KMS-11 (cell line): ENCODE measurements around the gene IFNLR1.

Experiments used
- H2AFZ ChIP-seq: fragments of 200-600 bp; sonication (generic); 2 replicates; pipeline ENCODE4 v1.6.1; 2016; ENCODE audit warnings: antibody characterized with exemption, mixed run types, low read depth
- H3K27ac ChIP-seq: fragments of 200-600 bp; sonication (generic); 2 replicates; pipeline ENCODE4 v1.6.1; 2016; ENCODE audit warnings: mild to moderate bottlenecking, mixed run types
- H3K27me3 ChIP-seq: fragments of 200-600 bp; sonication (generic); 2 replicates; pipeline ENCODE4 v1.6.1; 2017; ENCODE audit warnings: mild to moderate bottlenecking, low read depth, mixed run types, moderate library complexity; ENCODE audit not compliant: insufficient read depth
- H3K36me3 ChIP-seq: fragments of 200-600 bp; sonication (generic); 2 replicates; pipeline ENCODE4 v1.6.1; 2017; ENCODE audit warnings: mild to moderate bottlenecking, mixed run types; ENCODE audit not compliant: insufficient read depth
- H3K4me1 ChIP-seq: fragments of 200-600 bp; sonication (generic); 2 replicates; pipeline ENCODE4 v1.6.1; 2016; ENCODE audit warnings: mild to moderate bottlenecking, low read depth, mixed run types; ENCODE audit not compliant: poor library complexity, severe bottlenecking
- H3K4me2 ChIP-seq: fragments of 200-600 bp; sonication (generic); 2 replicates; pipeline ENCODE4 v1.7.0; 2016; ENCODE audit warnings: mild to moderate bottlenecking, mixed run types
- H3K4me3 ChIP-seq: fragments of 200-600 bp; sonication (generic); IDR thresholded peaks from 2 replicates; pipeline ENCODE4 v1.6.1; 2017; ENCODE audit warnings: low read depth, low read length, mixed read lengths; ENCODE audit not compliant: insufficient read depth
- H3K79me2 ChIP-seq: fragments of 200-600 bp; sonication (generic); 2 replicates; pipeline ENCODE4 v1.6.1; 2016; ENCODE audit warnings: low read depth, mixed run types; ENCODE audit not compliant: insufficient read depth
- H3K9ac ChIP-seq: fragments of 200-600 bp; sonication (generic); 2 replicates; pipeline ENCODE4 v1.6.1; 2016; ENCODE audit warnings: mild to moderate bottlenecking, mixed run types
- H4K20me1 ChIP-seq: fragments of 200-600 bp; sonication (generic); 2 replicates; pipeline ENCODE4 v1.6.1; 2016; ENCODE audit warnings: mild to moderate bottlenecking, mixed run types; ENCODE audit not compliant: insufficient read depth
- TF ChIP-seq, protein P1 (sequence below): fragments of 200-600 bp; sonication (generic); conservative IDR thresholded peaks from 2 replicates; pipeline ENCODE4 v1.6.1; 2017; ENCODE audit warnings: low read depth, mild to moderate bottlenecking, antibody characterized with exemption, low read length, moderate library complexity, mixed read lengths

Gene IFNLR1

DNA sequence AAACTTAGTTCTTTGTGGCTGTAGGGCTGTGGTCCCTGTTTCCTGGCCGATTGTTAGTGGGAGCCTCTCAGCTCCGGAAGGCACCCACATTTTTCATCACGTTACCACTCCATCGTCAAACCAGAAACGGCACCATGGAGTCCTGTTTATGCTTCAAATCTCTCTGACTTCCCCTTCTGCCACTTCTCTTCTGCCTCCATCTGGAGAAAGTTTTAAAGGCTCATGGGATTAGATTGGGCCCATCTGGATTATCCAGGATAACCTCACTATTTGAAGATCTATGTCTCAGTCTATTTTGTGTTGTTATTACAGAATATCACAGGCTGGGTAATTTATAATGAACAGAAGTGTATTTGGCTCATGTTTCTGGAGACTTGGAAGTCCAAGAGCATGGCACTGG lies 24.9 kb downstream of the IFNLR1 start:
- H2AFZ ChIP-seq = no peak overlapping the region
- no peak overlapping the region for H3K4me2 ChIP-seq
- no peak overlapping the region for H3K4me3 ChIP-seq
- no peaks in the 10 kb centered on the region for H3K36me3 ChIP-seq
- TF ChIP-seq, protein P1, sequence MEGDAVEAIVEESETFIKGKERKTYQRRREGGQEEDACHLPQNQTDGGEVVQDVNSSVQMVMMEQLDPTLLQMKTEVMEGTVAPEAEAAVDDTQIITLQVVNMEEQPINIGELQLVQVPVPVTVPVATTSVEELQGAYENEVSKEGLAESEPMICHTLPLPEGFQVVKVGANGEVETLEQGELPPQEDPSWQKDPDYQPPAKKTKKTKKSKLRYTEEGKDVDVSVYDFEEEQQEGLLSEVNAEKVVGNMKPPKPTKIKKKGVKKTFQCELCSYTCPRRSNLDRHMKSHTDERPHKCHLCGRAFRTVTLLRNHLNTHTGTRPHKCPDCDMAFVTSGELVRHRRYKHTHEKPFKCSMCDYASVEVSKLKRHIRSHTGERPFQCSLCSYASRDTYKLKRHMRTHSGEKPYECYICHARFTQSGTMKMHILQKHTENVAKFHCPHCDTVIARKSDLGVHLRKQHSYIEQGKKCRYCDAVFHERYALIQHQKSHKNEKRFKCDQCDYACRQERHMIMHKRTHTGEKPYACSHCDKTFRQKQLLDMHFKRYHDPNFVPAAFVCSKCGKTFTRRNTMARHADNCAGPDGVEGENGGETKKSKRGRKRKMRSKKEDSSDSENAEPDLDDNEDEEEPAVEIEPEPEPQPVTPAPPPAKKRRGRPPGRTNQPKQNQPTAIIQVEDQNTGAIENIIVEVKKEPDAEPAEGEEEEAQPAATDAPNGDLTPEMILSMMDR = no peak
- H3K9ac ChIP-seq = no peak overlapping the region
- no peaks in the 10 kb centered on the region for H3K4me1 ChIP-seq
- no peaks in the 10 kb centered on the region for H4K20me1 ChIP-seq
- no peaks in the 10 kb centered on the region for H3K79me2 ChIP-seq
- no peaks in the 10 kb centered on the region for H3K27me3 ChIP-seq
- H3K27ac ChIP-seq = no peak overlapping the region

DNA sequence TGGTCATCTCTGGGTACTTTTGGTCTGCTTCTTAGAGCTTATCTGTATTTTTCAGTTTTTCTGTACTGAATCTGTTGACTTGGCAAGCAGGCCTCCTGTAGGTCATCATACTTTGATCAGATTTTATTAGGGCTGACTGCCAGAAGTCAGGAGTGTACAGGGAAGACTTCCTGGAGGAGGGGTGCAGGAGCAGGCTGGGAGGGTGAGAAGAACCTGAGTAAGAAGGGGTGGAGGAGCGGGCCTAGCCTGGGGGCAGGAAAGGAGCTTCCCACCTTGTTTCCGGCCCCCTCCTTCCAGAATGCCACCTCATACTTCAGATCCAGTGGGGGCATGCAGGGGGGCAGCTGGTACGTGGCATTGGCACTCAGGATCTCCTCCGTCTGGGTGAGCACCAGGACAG lies 25.8 kb downstream of the IFNLR1 start:
- Histone ChIP-seq H3K27ac (no peak overlapping the region), H4K20me1 (no peaks in the 10 kb centered on the region), H3K79me2 (no peaks in the 10 kb centered on the region), H3K4me3 (no peak overlapping the region), H3K9ac (no peak overlapping the region), H3K27me3 (no peaks in the 10 kb centered on the region), H3K4me2 (no peak overlapping the region), H3K36me3 (no peaks in the 10 kb centered on the region), H2AFZ (no peak overlapping the region), H3K4me1 (no peaks in the 10 kb centered on the region)
- TF ChIP-seq, protein P1 = no peak

DNA sequence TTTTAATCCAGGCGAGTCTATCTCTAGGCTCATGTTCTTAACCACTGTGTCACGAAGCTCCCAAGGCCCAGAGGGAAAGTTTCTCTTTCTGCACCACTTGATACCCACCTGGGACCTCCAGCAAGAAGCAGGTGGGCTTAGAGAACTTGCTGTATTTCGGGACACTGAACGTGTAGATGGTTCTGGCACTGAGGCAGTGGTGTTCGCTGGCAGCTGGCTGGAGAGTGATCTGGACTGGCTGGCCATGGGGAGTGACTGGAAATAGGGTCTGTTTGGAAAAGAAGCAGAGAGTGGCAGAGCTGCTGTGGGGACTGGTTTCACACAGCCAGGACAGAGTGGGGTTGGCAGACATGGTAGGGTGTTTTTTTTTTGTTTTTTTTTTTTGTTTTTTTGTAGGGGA lies 27.7 kb downstream of the IFNLR1 start:
- Histone ChIP-seq H4K20me1 (no peaks in the 10 kb centered on the region), H3K9ac (no peak overlapping the region), H3K36me3 (no peaks in the 10 kb centered on the region), H3K4me1 (no peaks in the 10 kb centered on the region), H3K27me3 (no peaks in the 10 kb centered on the region), H3K27ac (no peak overlapping the region), H3K4me2 (no peak overlapping the region), H3K79me2 (no peaks in the 10 kb centered on the region), H3K4me3 (no peak overlapping the region), H2AFZ (no peak overlapping the region)
- TF ChIP-seq, protein P1 = no peak

DNA sequence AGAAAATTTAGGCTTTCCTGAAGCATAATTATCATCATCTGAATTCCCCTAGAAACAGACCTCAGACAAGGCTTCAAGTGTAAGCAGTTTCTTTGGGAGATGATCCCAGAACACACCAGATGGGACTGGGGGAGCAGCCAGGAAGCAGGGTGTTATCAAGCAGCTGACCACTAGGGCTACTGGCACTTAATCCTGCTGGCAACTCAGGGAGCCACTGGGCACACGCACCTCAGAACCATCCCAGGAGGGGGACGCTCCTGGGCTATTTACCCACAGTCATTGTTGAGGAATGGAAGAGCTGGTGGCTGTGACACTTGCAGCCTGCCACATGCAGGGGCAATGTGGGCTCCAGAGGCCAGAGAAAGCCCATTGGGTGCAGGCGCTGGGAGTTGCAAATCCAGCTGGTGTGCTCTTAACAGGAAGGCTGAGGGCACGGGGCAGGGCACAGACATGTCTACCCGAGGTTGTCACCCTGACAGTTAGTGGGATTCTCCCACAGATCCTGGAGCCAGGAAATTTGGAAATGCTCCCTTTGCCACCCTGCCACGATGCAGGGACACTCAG lies 29.1 kb downstream of the IFNLR1 start:
- Histone ChIP-seq H3K4me3 (no peak overlapping the region), H3K79me2 (no peaks in the 10 kb centered on the region), H4K20me1 (no peaks in the 10 kb centered on the region), H3K4me2 (no peak overlapping the region), H3K27me3 (no peaks in the 10 kb centered on the region), H2AFZ (no peak overlapping the region), H3K9ac (no peak overlapping the region), H3K36me3 (no peaks in the 10 kb centered on the region), H3K27ac (no peak overlapping the region), H3K4me1 (no peaks in the 10 kb centered on the region)
- TF ChIP-seq, protein P1 = 0 out of 2 replicates have a peak, but pooled peaks have one; percentile 21
